NCI-H2171 (cell line): ENCODE measurements around the gene ADIPOQ.
"Not testable (repeated sequence)": the region's sequence is repeated elsewhere in the genome, so short reads cannot be mapped to it uniquely, and the experiment has no call there.

Experiments
- DNase-seq: peaks from one replicate; lab custom pipeline; 2025; lab: John Stamatoyannopoulos, UW

Gene ADIPOQ

DNA sequence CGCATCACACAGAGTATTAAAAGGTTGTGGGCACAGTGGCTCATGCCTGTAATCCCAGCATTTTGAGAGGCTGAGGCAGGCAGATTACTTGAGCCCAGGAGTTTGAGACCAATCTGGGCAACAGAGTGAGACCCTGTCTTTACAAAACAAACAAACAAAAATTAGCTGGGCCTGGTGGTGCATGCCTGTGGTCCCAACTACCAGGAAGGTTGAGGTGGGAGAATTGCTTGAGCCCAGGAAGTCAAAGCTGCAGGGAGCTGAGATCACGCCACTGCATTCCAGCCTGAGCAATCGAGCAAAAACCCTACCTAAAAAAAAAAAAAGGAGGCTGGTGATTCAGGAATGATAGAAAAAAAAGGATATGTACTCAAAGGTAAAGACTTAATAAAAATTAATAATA is 59.6 kb downstream of the ADIPOQ start:
- no peak for DNase-seq

DNA sequence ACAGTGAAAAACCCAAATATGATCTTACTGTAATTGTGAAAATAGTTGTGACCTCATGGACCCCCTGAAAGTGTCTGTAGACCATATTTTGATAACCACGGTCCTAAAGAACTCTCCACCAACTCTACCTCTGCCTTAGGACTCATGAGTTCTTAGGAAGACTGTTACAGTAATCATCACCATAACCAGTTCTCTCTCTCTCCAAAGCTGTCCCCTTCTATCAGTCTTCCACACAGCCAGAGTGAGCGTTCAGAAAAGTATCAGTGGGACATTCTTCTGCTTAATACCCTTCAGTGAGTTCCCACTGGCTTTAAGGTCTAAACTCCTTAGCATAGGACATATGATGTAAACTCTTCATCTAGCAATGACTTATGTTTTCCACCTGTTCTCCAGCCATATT is 60.2 kb downstream of the ADIPOQ start:
- DNase-seq, result no peak

DNA sequence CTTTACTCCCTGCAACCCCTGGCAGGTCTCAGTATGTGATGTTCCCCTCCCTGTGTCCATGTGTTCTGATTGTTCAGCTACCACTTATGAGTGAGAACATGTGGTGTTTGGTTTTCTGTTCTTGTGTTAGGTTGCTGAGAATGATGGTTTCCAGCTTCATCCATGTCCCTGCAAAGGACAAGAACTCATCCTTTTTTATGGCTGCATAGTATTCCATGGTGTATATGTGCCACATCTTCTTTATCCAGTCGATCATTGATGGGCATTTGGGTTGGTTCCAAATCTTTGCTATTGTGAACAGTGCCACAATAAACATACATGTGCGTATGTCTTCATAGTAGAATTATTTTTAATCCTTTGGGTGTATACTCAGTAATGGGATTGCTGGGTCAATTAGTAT is 61.2 kb downstream of the ADIPOQ start:
- DNase-seq, result not testable (repeated sequence)

DNA sequence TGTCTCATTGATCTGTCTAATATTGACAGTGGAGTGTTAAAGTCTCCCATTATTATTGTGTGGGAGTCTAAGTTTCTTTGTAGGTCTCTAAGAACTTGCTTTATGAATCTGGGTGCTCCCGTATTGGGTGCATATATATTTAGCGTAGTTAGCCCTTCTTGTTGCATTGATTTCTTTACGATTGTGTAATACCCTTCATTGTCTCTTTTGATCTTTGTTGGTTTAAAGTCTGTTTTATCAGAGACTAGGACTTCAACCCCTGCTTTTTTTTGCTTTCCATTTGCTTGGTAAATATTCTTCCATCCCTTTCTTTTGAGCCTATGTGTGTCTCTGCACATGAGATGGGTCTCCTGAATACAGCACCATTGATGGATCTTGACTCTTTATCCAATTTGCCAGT is 64.6 kb downstream of the ADIPOQ start:
- not testable (repeated sequence) for DNase-seq
